ENCODE measurements around the gene OR51B2.
"Not testable (repeated sequence)": the region's sequence is repeated elsewhere in the genome, so short reads cannot be mapped to it uniquely, and the experiment has no call there.

OR51B2 gene

GRCh38 chr11:5324197-5324596, at the start of gene OR51B2:
TSS of gene OR51B2 (minus strand) at chr11:5324297. CDS start at chr11:5324297, 0 bp downstream.
- no peak for TF ChIP-seq CTCF (IDR thresholded peaks at IDR 0.05; ENCODE audit: control insufficient read depth, extremely low read depth, insufficient read depth)
- H3K4me3 ChIP-seq (ENCODE audit: low read depth, low read length) = no peak within 1 kb of the TSS
- DNase-seq (ENCODE audit: low read depth) = no peak

GRCh38 chr11:5369789-5370188, 45.7 kb upstream of the OR51B2 start:
- DNase-seq (ENCODE audit: low read depth) = peak; percentile 1
- TF ChIP-seq CTCF (IDR thresholded peaks at IDR 0.05; ENCODE audit: control insufficient read depth, extremely low read depth, insufficient read depth) = peak; percentile 67
- H3K4me3 ChIP-seq (ENCODE audit: low read depth, low read length) = no peak overlapping the region

- no peak for TF ChIP-seq CTCF (IDR thresholded peaks at IDR 0.05; ENCODE audit: control insufficient read depth, extremely low read depth, insufficient read depth)
- DNase-seq (ENCODE audit: low read depth) = no peak
- H3K4me3 ChIP-seq (ENCODE audit: low read depth, low read length) = no peak overlapping the region
These were observed 44.5 kb upstream of the OR51B2 start for GRCh38 chr11:5368502-5369043.

- no peak overlapping the region for H3K4me3 ChIP-seq (ENCODE audit: low read depth, low read length)
- DNase-seq (ENCODE audit: low read depth) = peak; percentile 3
- TF ChIP-seq CTCF (IDR thresholded peaks at IDR 0.05; ENCODE audit: control insufficient read depth, extremely low read depth, insufficient read depth) = no peak
These were observed 43.5 kb upstream of the OR51B2 start for GRCh38 chr11:5367448-5368074.

- H3K4me3 ChIP-seq (ENCODE audit: low read depth, low read length) = no peak overlapping the region
- no peak for TF ChIP-seq CTCF (IDR thresholded peaks at IDR 0.05; ENCODE audit: control insufficient read depth, extremely low read depth, insufficient read depth)
- DNase-seq (ENCODE audit: low read depth) = no peak
These were observed 42.8 kb upstream of the OR51B2 start for GRCh38 chr11:5366856-5367255.

- H3K4me3 ChIP-seq (ENCODE audit: low read depth, low read length); DNase-seq (ENCODE audit: low read depth): not testable (repeated sequence)
These were observed 42.3 kb upstream of the OR51B2 start for GRCh38 chr11:5366365-5366764.

GRCh38 chr11:5364214-5364613, 40.1 kb upstream of the OR51B2 start:
- no peak for TF ChIP-seq CTCF (IDR thresholded peaks at IDR 0.05; ENCODE audit: control insufficient read depth, extremely low read depth, insufficient read depth)
- H3K4me3 ChIP-seq (ENCODE audit: low read depth, low read length) = no peak overlapping the region
- DNase-seq (ENCODE audit: low read depth) = no peak
